RWPE2 (cell line): ENCODE data around the gene E2F6.

ENCODE experiments used
- ATAC-seq: fragments of 200-7000 bp; cut with Tn5 transposase; 3 replicates; pipeline ENCODE4 v1.9.1; 2021; ENCODE audit warnings: low read depth
- DNase-seq: peaks from one replicate; pipeline ENCODE4 v3.0.0-alpha.2; 2020; ENCODE audit warnings: low spot score
- H3K27ac ChIP-seq: fragments of 450-650 bp; 2 replicates; pipeline ENCODE4 v1.5.1; 2017; ENCODE audit warnings: mild to moderate bottlenecking; ENCODE audit not compliant: poor library complexity, severe bottlenecking
- H3K27me3 ChIP-seq: fragments of 250-450 bp; sonication (Bioruptor Pico); 2 replicates; pipeline ENCODE4 v1.5.1; 2021; ENCODE audit warnings: mild to moderate bottlenecking, moderate library complexity; ENCODE audit not compliant: insufficient read depth, poor library complexity, severe bottlenecking
- H3K36me3 ChIP-seq: fragments of 250-450 bp; sonication (Bioruptor Pico); 2 replicates; pipeline ENCODE4 v1.5.1; 2020; ENCODE audit warnings: low read depth, mild to moderate bottlenecking, moderate library complexity
- H3K4me1 ChIP-seq: fragments of 250-450 bp; sonication (Bioruptor Pico); 2 replicates; pipeline ENCODE4 v1.5.1; 2021; ENCODE audit warnings: mild to moderate bottlenecking, moderate library complexity; ENCODE audit not compliant: insufficient read depth, poor library complexity, severe bottlenecking
- H3K4me3 ChIP-seq: fragments of 250-450 bp; sonication (Bioruptor Pico); 2 replicates; pipeline ENCODE4 v1.5.1; 2021; ENCODE audit warnings: mild to moderate bottlenecking, moderate library complexity; ENCODE audit not compliant: severe bottlenecking
- H3K9me3 ChIP-seq: fragments of 250-450 bp; sonication (Bioruptor Pico); 2 replicates; pipeline ENCODE4 v1.5.1; 2021; ENCODE audit warnings: mild to moderate bottlenecking, moderate library complexity; ENCODE audit not compliant: severe bottlenecking
- TF ChIP-seq, protein P1 (sequence below): fragments of 450-650 bp; IDR thresholded peaks from one replicate; pipeline ENCODE4 v1.5.1; 2017; ENCODE audit warnings: mild to moderate bottlenecking, moderate library complexity; ENCODE audit not compliant: poor library complexity, severe bottlenecking

Gene E2F6, protein sequence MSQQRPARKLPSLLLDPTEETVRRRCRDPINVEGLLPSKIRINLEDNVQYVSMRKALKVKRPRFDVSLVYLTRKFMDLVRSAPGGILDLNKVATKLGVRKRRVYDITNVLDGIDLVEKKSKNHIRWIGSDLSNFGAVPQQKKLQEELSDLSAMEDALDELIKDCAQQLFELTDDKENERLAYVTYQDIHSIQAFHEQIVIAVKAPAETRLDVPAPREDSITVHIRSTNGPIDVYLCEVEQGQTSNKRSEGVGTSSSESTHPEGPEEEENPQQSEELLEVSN

DNA sequence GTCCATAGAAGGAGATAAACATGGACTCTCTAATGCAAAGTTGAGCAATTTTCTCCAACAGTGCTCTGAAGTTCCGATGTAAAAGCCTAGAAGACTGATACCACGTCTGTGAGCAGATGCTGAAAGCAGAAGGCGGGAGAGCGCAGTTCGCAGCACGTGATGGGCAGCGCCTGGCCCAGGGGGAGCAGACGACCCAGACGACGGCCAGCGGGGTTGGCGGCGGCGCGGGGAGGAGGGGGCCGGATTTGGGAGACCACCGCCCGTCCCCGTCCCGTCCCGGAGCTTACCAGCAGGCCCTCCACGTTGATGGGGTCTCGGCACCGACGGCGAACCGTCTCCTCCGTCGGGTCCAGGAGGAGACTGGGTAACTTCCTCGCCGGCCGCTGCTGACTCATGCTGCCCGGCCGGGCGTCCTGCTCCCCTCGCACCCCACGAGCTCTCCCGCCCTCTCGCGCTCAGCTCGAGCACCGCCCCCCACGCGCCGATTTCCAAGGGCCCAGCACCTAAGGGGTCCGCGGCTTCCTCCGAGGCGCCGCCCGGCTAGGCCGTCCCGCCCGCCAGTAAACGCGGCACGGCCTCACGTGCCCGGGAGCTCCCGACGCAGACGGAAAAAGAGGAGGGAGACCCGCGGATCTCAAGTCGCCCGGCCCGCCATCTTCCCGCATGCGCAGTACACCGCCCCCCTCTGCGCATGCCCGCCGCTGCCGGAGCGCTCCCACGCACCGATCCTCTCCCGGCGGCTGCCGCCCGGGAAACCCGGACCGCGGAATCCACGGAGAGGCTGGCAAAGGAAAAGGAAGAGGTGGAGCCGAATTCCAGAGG lies at the start of gene E2F6:
Gene E2F6 (minus strand): TSS at position 677 of the 822 bp plus-strand sequence. CDS start 282 bp downstream, at position 395.
- DNase-seq = peak; percentile 87

DNA sequence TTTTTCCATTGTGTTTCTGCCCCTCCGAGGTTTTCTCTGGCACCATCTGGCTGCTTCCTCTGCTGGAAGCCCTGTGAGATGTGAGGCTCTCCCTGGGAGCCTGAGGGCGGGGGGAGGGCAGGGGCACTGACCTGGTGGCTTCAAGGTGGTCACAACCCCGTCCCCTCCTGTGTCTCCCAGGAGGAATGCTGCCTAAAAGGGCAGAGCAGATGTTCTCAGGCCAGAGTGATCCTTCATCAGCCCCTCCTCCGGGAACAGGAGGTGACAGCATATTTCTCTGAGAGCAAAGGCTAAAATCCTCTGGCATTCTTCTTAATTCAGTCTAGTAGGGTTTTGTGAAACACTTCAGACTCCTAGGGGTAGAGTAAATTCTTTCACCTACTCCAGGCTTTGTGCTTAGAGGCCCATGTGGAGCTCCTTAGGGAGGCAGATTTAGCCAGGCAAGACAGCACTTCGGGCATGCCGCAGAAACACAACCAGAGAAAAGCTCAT lies 49.6 kb upstream of the E2F6 start:
- H3K4me3 ChIP-seq = no peak overlapping the region
- H3K36me3 ChIP-seq = no peaks in the 10 kb centered on the region
- H3K27ac ChIP-seq = no peak overlapping the region
- no peaks in the 10 kb centered on the region for H3K9me3 ChIP-seq
- DNase-seq = no peak
- TF ChIP-seq, protein P1, sequence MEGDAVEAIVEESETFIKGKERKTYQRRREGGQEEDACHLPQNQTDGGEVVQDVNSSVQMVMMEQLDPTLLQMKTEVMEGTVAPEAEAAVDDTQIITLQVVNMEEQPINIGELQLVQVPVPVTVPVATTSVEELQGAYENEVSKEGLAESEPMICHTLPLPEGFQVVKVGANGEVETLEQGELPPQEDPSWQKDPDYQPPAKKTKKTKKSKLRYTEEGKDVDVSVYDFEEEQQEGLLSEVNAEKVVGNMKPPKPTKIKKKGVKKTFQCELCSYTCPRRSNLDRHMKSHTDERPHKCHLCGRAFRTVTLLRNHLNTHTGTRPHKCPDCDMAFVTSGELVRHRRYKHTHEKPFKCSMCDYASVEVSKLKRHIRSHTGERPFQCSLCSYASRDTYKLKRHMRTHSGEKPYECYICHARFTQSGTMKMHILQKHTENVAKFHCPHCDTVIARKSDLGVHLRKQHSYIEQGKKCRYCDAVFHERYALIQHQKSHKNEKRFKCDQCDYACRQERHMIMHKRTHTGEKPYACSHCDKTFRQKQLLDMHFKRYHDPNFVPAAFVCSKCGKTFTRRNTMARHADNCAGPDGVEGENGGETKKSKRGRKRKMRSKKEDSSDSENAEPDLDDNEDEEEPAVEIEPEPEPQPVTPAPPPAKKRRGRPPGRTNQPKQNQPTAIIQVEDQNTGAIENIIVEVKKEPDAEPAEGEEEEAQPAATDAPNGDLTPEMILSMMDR = no peak
- no peak for ATAC-seq
- H3K27me3 ChIP-seq = no peaks in the 10 kb centered on the region
- H3K4me1 ChIP-seq = no peaks in the 10 kb centered on the region

More for the DNA sequence above, at the start of gene E2F6:
- Histone ChIP-seq H3K27ac (peak within 1 kb of the TSS; percentile 74), H3K4me3 (peak within 1 kb of the TSS; percentile 63), H3K4me1 (peaks cover 7% of the 10 kb centered on the region), H3K9me3 (no peaks in the 10 kb centered on the region), H3K27me3 (no peaks in the 10 kb centered on the region), H3K36me3 (peaks cover 33% of the 10 kb centered on the region)
- peak; percentile 87 for ATAC-seq
- TF ChIP-seq, protein P1 = no peak

DNA sequence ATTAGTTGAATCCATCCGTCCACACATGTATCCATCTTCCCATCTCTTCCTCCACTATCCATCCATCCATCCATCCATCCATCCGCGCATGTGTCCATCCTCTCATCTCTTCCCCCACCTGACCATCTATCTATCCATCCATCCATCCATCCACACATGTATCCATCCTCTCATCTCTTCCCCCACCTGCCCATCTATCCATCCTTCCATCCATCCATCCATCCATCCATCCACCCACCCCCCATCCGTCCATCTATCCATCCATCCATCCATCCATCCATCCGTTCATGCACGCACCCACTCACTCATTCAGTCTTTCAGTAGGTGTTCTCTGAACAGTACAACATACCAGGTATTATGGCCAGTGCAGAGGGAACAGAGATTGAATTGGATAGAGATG lies 48.9 kb upstream of the E2F6 start:
- H3K9me3 ChIP-seq = no peaks in the 10 kb centered on the region
- no peaks in the 10 kb centered on the region for H3K36me3 ChIP-seq
- no peaks in the 10 kb centered on the region for H3K4me1 ChIP-seq
- no peaks in the 10 kb centered on the region for H3K27me3 ChIP-seq
- TF ChIP-seq, protein P1 = no peak
- no peak overlapping the region for H3K4me3 ChIP-seq
- DNase-seq = no peak
- H3K27ac ChIP-seq = no peak overlapping the region
- ATAC-seq = no peak

DNA sequence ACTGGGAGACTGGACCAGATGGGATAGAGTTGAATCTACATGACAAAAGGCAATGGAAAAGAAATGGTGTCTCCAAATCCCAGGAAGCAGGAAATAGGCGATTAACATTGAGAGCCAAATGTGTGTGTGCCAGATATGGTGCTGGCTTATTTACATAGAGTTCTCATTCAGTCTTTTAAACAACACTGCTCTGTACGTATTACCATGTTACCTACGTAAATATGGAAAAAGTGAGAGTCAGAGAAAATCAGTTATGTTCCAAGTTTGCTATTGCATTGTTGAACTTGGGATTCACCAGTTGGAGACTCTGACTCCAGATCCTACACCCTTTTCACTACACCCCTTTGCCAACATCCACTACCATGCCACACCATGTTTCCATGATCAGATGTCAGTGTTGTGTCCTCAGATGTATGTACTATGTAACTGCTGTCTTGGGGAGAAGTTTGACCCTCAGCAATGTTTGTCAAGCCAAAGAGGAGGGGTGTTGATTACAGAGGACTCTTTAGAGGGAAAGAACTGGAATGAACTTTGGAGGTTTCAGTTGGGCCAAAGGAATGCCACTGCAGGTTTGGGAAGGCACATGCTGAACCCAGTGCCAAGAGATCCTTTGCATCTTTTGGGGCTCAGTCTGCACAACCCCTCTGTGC lies 48.2 kb upstream of the E2F6 start:
- no peaks in the 10 kb centered on the region for H3K9me3 ChIP-seq
- TF ChIP-seq, protein P1 = no peak
- H3K4me1 ChIP-seq = no peaks in the 10 kb centered on the region
- no peaks in the 10 kb centered on the region for H3K27me3 ChIP-seq
- H3K4me3 ChIP-seq = no peak overlapping the region
- no peaks in the 10 kb centered on the region for H3K36me3 ChIP-seq
- ATAC-seq = no peak
- no peak overlapping the region for H3K27ac ChIP-seq
- no peak for DNase-seq
